Trophoblast cell (in vitro differentiated cells and primary cell): ENCODE measurements around the gene BCL11A.
A peak's percentile ranks its signal among the peaks of the same experiment; 100 is the strongest.

Source experiments
- DNase-seq, 2 donors: peaks; one replicate each; pipeline ENCODE4 v3.0.0-alpha.2; 2016
- H2AFZ ChIP-seq: 2 replicates; pipeline ENCODE4 v1.6.1; 2013; ENCODE audit warnings: low read length, moderate library complexity, mild to moderate bottlenecking; ENCODE audit not compliant: insufficient read depth, poor library complexity
- H2AK5ac ChIP-seq: 2 replicates; pipeline ENCODE4 v1.6.1; 2013; ENCODE audit warnings: mild to moderate bottlenecking, low read length
- H2BK120ac ChIP-seq: 2 replicates; pipeline ENCODE4 v1.6.1; 2013; ENCODE audit warnings: low read length, mild to moderate bottlenecking, moderate library complexity; ENCODE audit not compliant: insufficient read depth, poor library complexity
- H2BK12ac ChIP-seq: 2 replicates; pipeline ENCODE4 v1.6.1; 2013; ENCODE audit warnings: mild to moderate bottlenecking, low read length, moderate library complexity
- H2BK5ac ChIP-seq: 2 replicates; pipeline ENCODE4 v1.6.1; 2013; ENCODE audit warnings: low read length, low read depth, moderate library complexity, mild to moderate bottlenecking; ENCODE audit not compliant: poor library complexity
- H3K14ac ChIP-seq: 2 replicates; pipeline ENCODE4 v1.6.1; 2013; ENCODE audit warnings: mild to moderate bottlenecking, low read length
- H3K18ac ChIP-seq: 2 replicates; pipeline ENCODE4 v1.6.1; 2013; ENCODE audit warnings: mild to moderate bottlenecking, low read length
- H3K23ac ChIP-seq: 2 replicates; pipeline ENCODE4 v1.6.1; 2013; ENCODE audit warnings: low read length
- H3K27ac ChIP-seq: 2 replicates; pipeline ENCODE4 v1.5.1; 2013; ENCODE audit warnings: low read depth, mild to moderate bottlenecking, inconsistent platforms, low read length, moderate library complexity
- H3K27me3 ChIP-seq: 2 replicates; pipeline ENCODE4 v1.6.1; 2013; ENCODE audit warnings: inconsistent platforms, mild to moderate bottlenecking, low read length, moderate library complexity; ENCODE audit not compliant: insufficient read depth
- H3K36me3 ChIP-seq, 2 experiments: 1 replicate in 1 of 2; 2 replicates in 1 of 2; pipeline ENCODE4 v1.6.1; 2013; ENCODE audit warnings: low read length in 2 of 2, mild to moderate bottlenecking in 2 of 2, moderate library complexity in 1 of 2; ENCODE audit not compliant: insufficient read depth in 2 of 2, control insufficient read depth in 1 of 2
- H3K4ac ChIP-seq: 2 replicates; pipeline ENCODE4 v1.6.1; 2013; ENCODE audit warnings: low read depth, mild to moderate bottlenecking, low read length, moderate library complexity
- H3K4me1 ChIP-seq, 2 experiments: 1 replicate in 1 of 2; 2 replicates in 1 of 2; pipeline ENCODE4 v1.6.1; 2013; ENCODE audit warnings: low read length in 2 of 2, mild to moderate bottlenecking in 2 of 2, moderate library complexity in 1 of 2; ENCODE audit not compliant: insufficient read depth in 2 of 2, control insufficient read depth in 1 of 2
- H3K4me2 ChIP-seq: 2 replicates; pipeline ENCODE4 v1.6.1; 2013; ENCODE audit warnings: inconsistent platforms, mild to moderate bottlenecking, low read length, moderate library complexity
- H3K4me3 ChIP-seq: 2 replicates; pipeline ENCODE4 v1.5.1; 2013; ENCODE audit warnings: mild to moderate bottlenecking, low read depth, low read length, inconsistent platforms
- H3K79me1 ChIP-seq: one replicate; pipeline ENCODE4 v1.6.1; 2013; ENCODE audit warnings: low read length
- H3K79me2 ChIP-seq: 2 replicates; pipeline ENCODE4 v1.6.1; 2013; ENCODE audit warnings: low read length, mild to moderate bottlenecking; ENCODE audit not compliant: control insufficient read depth, insufficient read depth, poor library complexity
- H3K9ac ChIP-seq: 2 replicates; pipeline ENCODE4 v1.6.1; 2013; ENCODE audit warnings: mild to moderate bottlenecking, low read length
- H3K9me3 ChIP-seq: 2 replicates; pipeline ENCODE4 v1.6.1; 2013; ENCODE audit warnings: low read depth, mild to moderate bottlenecking, control low read depth, inconsistent platforms, low read length; ENCODE audit not compliant: insufficient read depth
- H4K12ac ChIP-seq: 2 replicates; pipeline ENCODE4 v1.6.1; 2013; ENCODE audit warnings: low read depth, mild to moderate bottlenecking, low read length, moderate library complexity
- H4K8ac ChIP-seq: 2 replicates; pipeline ENCODE4 v1.6.1; 2013; ENCODE audit warnings: low read depth, mild to moderate bottlenecking, low read length, moderate library complexity
- H4K91ac ChIP-seq: one replicate; pipeline ENCODE4 v1.6.1; 2013; ENCODE audit warnings: low read depth, mild to moderate bottlenecking, low read length, moderate library complexity
- WGBS: extraction: QIAGEN DNeasy Blood & Tissue Kit; methylation state at CpG from one replicate; pipeline ENCODE4 v1.1.7; 2013; ENCODE audit warnings: missing lambda C conversion rate; ENCODE audit not compliant: insufficient read length, insufficient coverage; ENCODE audit errors: extremely low coverage; 5-methylcytosine and 5-hydroxymethylcytosine counted together

BCL11A gene

GRCh38 chr2:60408207-60408606, 145.2 kb downstream of the BCL11A start:
- H4K12ac ChIP-seq = no peak overlapping the region
- H2BK12ac ChIP-seq = no peak overlapping the region
- no peaks in the 10 kb centered on the region for H3K27me3 ChIP-seq
- H3K14ac ChIP-seq = no peak overlapping the region
- H3K9me3 ChIP-seq = no peaks in the 10 kb centered on the region
- H3K4me1 ChIP-seq = peaks cover 52 to 54% of the 10 kb centered on the region in 2 experiments
- H3K9ac ChIP-seq = no peak overlapping the region
- no peak overlapping the region for H4K8ac ChIP-seq
- WGBS = no CpG with 5 or more reads among the region's 1 CpG
- no peak overlapping the region for H3K23ac ChIP-seq
- peak overlapping the region; percentile 2 for H2BK120ac ChIP-seq
- H4K91ac ChIP-seq = peak overlapping the region; percentile 22
- H3K79me2 ChIP-seq = peaks cover 2% of the 10 kb centered on the region
- H3K4ac ChIP-seq = no peak overlapping the region
- no peak overlapping the region for H2BK5ac ChIP-seq
- no peak for DNase-seq
- no peak overlapping the region for H2AFZ ChIP-seq
- no peak overlapping the region for H3K18ac ChIP-seq
- no peak overlapping the region for H3K4me3 ChIP-seq
- no peak overlapping the region for H2AK5ac ChIP-seq
- H3K27ac ChIP-seq = no peak overlapping the region
- no peaks in the 10 kb centered on the region for H3K36me3 ChIP-seq
- H3K79me1 ChIP-seq = peaks cover 27% of the 10 kb centered on the region
- H3K4me2 ChIP-seq = no peak overlapping the region

- Histone ChIP-seq H2AK5ac (peak overlapping the region; percentile 60), H3K4ac (no peak overlapping the region)
- no CpG with 5 or more reads among the region's 2 CpGs for WGBS
Measured at GRCh38 chr2:60407398-60407797, 146.1 kb downstream of the BCL11A start.

GRCh38 chr2:60406192-60406591, 147.3 kb downstream of the BCL11A start:
- Histone ChIP-seq H2BK12ac (peak overlapping the region; percentile 13), H3K79me2 (peaks cover 2% of the 10 kb centered on the region), H2AFZ (no peak overlapping the region), H2AK5ac (no peak overlapping the region), H4K12ac (no peak overlapping the region), H3K4me1 (peaks cover 40 to 45% of the 10 kb centered on the region in 2 experiments), H3K4ac (no peak overlapping the region), H2BK120ac (peak overlapping the region; percentile 82), H3K18ac (peak overlapping the region; percentile 33), H3K27ac (peak overlapping the region; percentile 87), H2BK5ac (peak overlapping the region; percentile 81), H3K9ac (no peak overlapping the region), H3K27me3 (no peaks in the 10 kb centered on the region), H3K4me3 (no peak overlapping the region), H4K91ac (peak overlapping the region; percentile 29), H3K9me3 (no peaks in the 10 kb centered on the region), H3K79me1 (peaks cover 26% of the 10 kb centered on the region), H3K36me3 (no peaks in the 10 kb centered on the region), H3K23ac (no peak overlapping the region), H3K14ac (no peak overlapping the region), H3K4me2 (peak overlapping the region; percentile 18), H4K8ac (no peak overlapping the region)
- DNase-seq = no peak
- no CpG with 5 or more reads among the region's 7 CpGs for WGBS

More at GRCh38 chr2:60407398-60407797, 146.1 kb downstream of the BCL11A start:
- DNase-seq = no peak
- Histone ChIP-seq H2AFZ (no peak overlapping the region), H3K23ac (no peak overlapping the region), H4K8ac (no peak overlapping the region), H3K27ac (no peak overlapping the region), H3K14ac (peak overlapping the region; percentile 61), H3K9ac (no peak overlapping the region), H3K9me3 (no peaks in the 10 kb centered on the region), H2BK120ac (no peak overlapping the region), H3K79me1 (peaks cover 26% of the 10 kb centered on the region), H4K12ac (no peak overlapping the region), H3K4me2 (no peak overlapping the region), H3K27me3 (no peaks in the 10 kb centered on the region), H3K36me3 (no peaks in the 10 kb centered on the region), H2BK5ac (peak overlapping the region; percentile 46), H3K4me3 (no peak overlapping the region), H3K79me2 (peaks cover 2% of the 10 kb centered on the region), H3K18ac (peak overlapping the region; percentile 21), H2BK12ac (peak overlapping the region; percentile 77), H4K91ac (peak overlapping the region; percentile 63), H3K4me1 (peaks cover 46 to 51% of the 10 kb centered on the region in 2 experiments)

- no CpG with 5 or more reads among the region's 7 CpGs for WGBS
- H3K27me3 ChIP-seq = no peaks in the 10 kb centered on the region
Measured at GRCh38 chr2:60405271-60405919, 148.1 kb downstream of the BCL11A start.

More at GRCh38 chr2:60405271-60405919, 148.1 kb downstream of the BCL11A start:
- Histone ChIP-seq H2AK5ac (peak overlapping the region; percentile 40), H4K12ac (no peak overlapping the region), H3K9me3 (no peaks in the 10 kb centered on the region), H3K23ac (no peak overlapping the region), H3K36me3 (no peaks in the 10 kb centered on the region), H3K79me2 (peaks cover 2% of the 10 kb centered on the region), H4K8ac (peak overlapping the region; percentile 45), H3K14ac (peak overlapping the region; percentile 5), H3K9ac (no peak overlapping the region), H3K4me1 (peaks cover 37 to 43% of the 10 kb centered on the region in 2 experiments), H4K91ac (peak overlapping the region; percentile 76), H2BK120ac (peak overlapping the region; percentile 48), H3K4me2 (peak overlapping the region; percentile 18), H2AFZ (peak overlapping the region; percentile 23), H3K4ac (no peak overlapping the region), H3K18ac (peak overlapping the region; percentile 3), H3K4me3 (no peak overlapping the region), H2BK5ac (peak overlapping the region; percentile 88), H2BK12ac (peak overlapping the region; percentile 42), H3K79me1 (peaks cover 23% of the 10 kb centered on the region), H3K27ac (peak overlapping the region; percentile 87)
- no peak for DNase-seq
